ENCODE data around the gene ATP8A1. TPM values are rescaled to one million over a fixed set of nuclear protein-coding genes. Genes with fewer than 3 reads are reported as not detected.

Gene ATP8A1
- total RNA-seq, 2 donors from 2014 or later, result 15.2 to 24.7 TPM

- Histone ChIP-seq H3K4me1 (ENCODE audit: control insufficient read depth in 1 of 2, low read depth in 2 of 2) (no peaks in the 10 kb centered on the region), H3K36me3 (peaks cover 3% of the 10 kb centered on the region), H3K27me3 (replicated peaks; ENCODE audit: insufficient read depth) (no peaks in the 10 kb centered on the region), H3K4me3 (no peak overlapping the region), H3K9me3 (no peaks in the 10 kb centered on the region), H3K27ac (no peak overlapping the region)
- ATAC-seq (ENCODE audit: insufficient number of reproducible peaks, low FRiP score, low read depth) (no peak), DNase-seq (ENCODE audit: low spot score) (no peak)
- TF ChIP-seq CTCF (IDR thresholded peaks at IDR 0.05), result no peak
Measured at GRCh38 chr4:42554072-42554471, 102.8 kb downstream of the ATP8A1 start.

DNA sequence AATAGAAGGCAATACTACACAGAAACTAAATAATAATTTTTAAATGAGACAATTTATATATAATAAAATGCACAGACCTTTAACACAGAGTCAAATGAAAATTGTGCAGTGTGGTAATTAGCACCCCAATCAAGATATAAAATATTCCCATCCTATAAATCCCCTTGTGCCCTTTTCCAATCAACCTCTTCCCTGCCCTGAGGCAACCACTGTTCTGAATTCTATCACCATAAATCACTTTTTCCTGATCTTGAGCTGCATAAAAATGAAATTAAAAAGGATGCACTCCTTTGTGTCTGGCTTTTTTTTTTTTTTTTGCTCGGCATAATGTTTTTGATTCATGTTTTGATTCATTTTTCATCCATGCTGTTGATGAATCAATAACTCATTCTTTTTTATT lies 107.0 kb downstream of the ATP8A1 start:
- Histone ChIP-seq H3K4me3 (no peak overlapping the region), H3K27ac (no peak overlapping the region), H3K4me1 (ENCODE audit: control insufficient read depth in 1 of 2, low read depth in 2 of 2) (no peaks in the 10 kb centered on the region), H3K36me3 (peaks cover 3% of the 10 kb centered on the region), H3K27me3 (replicated peaks; ENCODE audit: insufficient read depth) (no peaks in the 10 kb centered on the region), H3K9me3 (no peaks in the 10 kb centered on the region)
- no peak for DNase-seq (ENCODE audit: low spot score)
- no peak for TF ChIP-seq CTCF (IDR thresholded peaks at IDR 0.05)
- ATAC-seq (ENCODE audit: insufficient number of reproducible peaks, low FRiP score, low read depth), result no peak

DNA sequence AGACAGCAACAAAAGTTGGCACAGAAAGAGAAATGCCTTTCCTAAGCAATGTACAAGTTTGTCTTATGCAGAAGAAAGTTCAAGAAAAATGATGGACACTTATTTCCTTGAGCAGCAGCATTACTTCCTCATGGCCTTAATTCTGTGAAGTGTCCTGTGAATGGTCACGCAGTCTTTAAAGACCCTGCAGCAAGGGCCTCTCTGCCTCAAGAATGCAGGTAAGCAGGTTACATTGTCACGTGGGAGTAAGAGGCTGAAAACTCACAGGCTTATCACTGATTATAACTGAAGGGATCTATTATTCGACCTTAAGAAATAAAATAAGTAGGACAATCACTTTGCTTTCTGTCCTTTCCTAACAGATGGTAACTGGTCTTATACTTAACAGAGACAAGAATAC lies 109.1 kb downstream of the ATP8A1 start:
- no peak for DNase-seq (ENCODE audit: low spot score)
- no peaks in the 10 kb centered on the region for H3K9me3 ChIP-seq
- no peaks in the 10 kb centered on the region for H3K4me1 ChIP-seq (ENCODE audit: control insufficient read depth in 1 of 2, low read depth in 2 of 2)
- no peak overlapping the region for H3K4me3 ChIP-seq
- no peak for ATAC-seq (ENCODE audit: insufficient number of reproducible peaks, low FRiP score, low read depth)
- peaks cover 3% of the 10 kb centered on the region for H3K36me3 ChIP-seq
- no peaks in the 10 kb centered on the region for H3K27me3 ChIP-seq (replicated peaks; ENCODE audit: insufficient read depth)
- H3K27ac ChIP-seq, result no peak overlapping the region
- TF ChIP-seq CTCF (IDR thresholded peaks at IDR 0.05), result no peak

GRCh38 chr4:42543762-42544161 lies 113.1 kb downstream of the ATP8A1 start:
- Histone ChIP-seq H3K9me3 (no peaks in the 10 kb centered on the region), H3K27me3 (replicated peaks; ENCODE audit: insufficient read depth) (no peaks in the 10 kb centered on the region), H3K4me1 (ENCODE audit: control insufficient read depth in 1 of 2, low read depth in 2 of 2) (no peaks in the 10 kb centered on the region), H3K36me3 (no peaks in the 10 kb centered on the region), H3K27ac (no peak overlapping the region), H3K4me3 (no peak overlapping the region)
- ATAC-seq (ENCODE audit: insufficient number of reproducible peaks, low FRiP score, low read depth) (no peak), DNase-seq (ENCODE audit: low spot score) (no peak)
- TF ChIP-seq CTCF (IDR thresholded peaks at IDR 0.05), result no peak

DNA sequence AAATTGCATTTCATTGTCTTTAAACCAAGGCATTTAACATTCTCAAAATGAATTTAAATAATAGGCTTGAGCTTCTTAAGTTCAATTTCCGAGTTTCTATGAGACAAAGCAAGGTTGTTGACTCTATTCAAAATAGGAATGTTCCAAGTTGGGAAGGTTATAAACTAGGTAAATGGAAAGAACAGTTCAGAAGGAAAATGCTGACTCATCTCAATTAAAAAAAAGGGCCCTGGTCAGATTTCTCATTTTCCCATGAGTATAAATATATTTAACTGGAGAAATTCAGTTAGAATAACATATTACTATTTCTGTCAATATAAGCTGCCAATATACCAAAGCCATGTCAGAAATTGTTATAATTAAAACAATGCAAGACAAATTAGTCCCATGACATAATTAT lies 113.8 kb downstream of the ATP8A1 start:
- no peak overlapping the region for H3K4me3 ChIP-seq
- H3K9me3 ChIP-seq, result no peaks in the 10 kb centered on the region
- no peak for ATAC-seq (ENCODE audit: insufficient number of reproducible peaks, low FRiP score, low read depth)
- no peaks in the 10 kb centered on the region for H3K27me3 ChIP-seq (replicated peaks; ENCODE audit: insufficient read depth)
- no peak overlapping the region for H3K27ac ChIP-seq
- H3K36me3 ChIP-seq, result no peaks in the 10 kb centered on the region
- no peak for DNase-seq (ENCODE audit: low spot score)
- TF ChIP-seq CTCF (IDR thresholded peaks at IDR 0.05), result no peak
- no peaks in the 10 kb centered on the region for H3K4me1 ChIP-seq (ENCODE audit: control insufficient read depth in 1 of 2, low read depth in 2 of 2)

Data from thoracic aorta (tissue), 2 donors.